Embryonic facial prominence (tissue), 1 donor: ENCODE results near the gene STARD3.
A peak's percentile ranks its signal among the peaks of the same experiment; 100 is the strongest.

Experiments used
- DNase-seq: peaks from one replicate; pipeline ENCODE4 v3.0.0-alpha.2; 2016; ENCODE audit errors: extremely low spot score

STARD3 gene

GRCh38 chr17:39621523-39622379 lies 15.2 kb upstream of the STARD3 start:
- DNase-seq: peak; percentile 84

GRCh38 chr17:39622380-39623006 lies 14.5 kb upstream of the STARD3 start:
- no peak for DNase-seq

- DNase-seq: no peak
Measured at GRCh38 chr17:39623356-39623950, 13.5 kb upstream of the STARD3 start.

GRCh38 chr17:39624313-39624712 lies 12.6 kb upstream of the STARD3 start:
- no peak for DNase-seq

- DNase-seq: no peak
Measured at GRCh38 chr17:39625198-39625785, 11.7 kb upstream of the STARD3 start.

GRCh38 chr17:39626171-39627046 lies 10.5 kb upstream of the STARD3 start, which contains the start of gene PPP1R1B:
Gene PPP1R1B, plus strand, starts transcription at chr17:39626952. Its CDS starts 441 bp downstream, at chr17:39627393.
- no peak for DNase-seq

- no peak for DNase-seq
Measured at GRCh38 chr17:39627047-39627711, 9.8 kb upstream of the STARD3 start.

- DNase-seq: no peak
Measured at GRCh38 chr17:39627712-39628516, 9.0 kb upstream of the STARD3 start.

GRCh38 chr17:39628655-39629493 lies 8.1 kb upstream of the STARD3 start:
- no peak for DNase-seq

- DNase-seq: no peak
Measured at GRCh38 chr17:39629494-39629880, 7.5 kb upstream of the STARD3 start.

GRCh38 chr17:39629898-39630297 lies 7.0 kb upstream of the STARD3 start:
- no peak for DNase-seq

- no peak for DNase-seq
Measured at GRCh38 chr17:39631403-39631802, 5.5 kb upstream of the STARD3 start.

- DNase-seq: no peak
Measured at GRCh38 chr17:39632153-39632941, 4.6 kb upstream of the STARD3 start.

- no peak for DNase-seq
Measured at GRCh38 chr17:39633570-39634183, 3.3 kb upstream of the STARD3 start.

- no peak for DNase-seq
Measured at GRCh38 chr17:39634384-39634871, 2.5 kb upstream of the STARD3 start.

GRCh38 chr17:39635614-39636176 lies 1.2 kb upstream of the STARD3 start:
- no peak for DNase-seq

GRCh38 chr17:39636587-39636926 lies 387 bp upstream of the STARD3 start:
- no peak for DNase-seq
